HepG2 (cell line): Measurements from ENCODE around the gene ANKRD11. TPM values are rescaled to one million over a fixed set of nuclear protein-coding genes. Genes with fewer than 3 reads are reported as not detected.
A peak's percentile ranks its signal among the peaks of the same experiment; 100 is the strongest.

Experiments used
- CEBPZ ChIP-seq: IDR thresholded peaks from 2 replicates; pipeline ENCODE4 v1.6.1; 2012; ENCODE audit warnings: low read length, improper control_type of control experiment
- FUBP1 ChIP-seq: sonication (generic); formaldehyde crosslinking; IDR thresholded peaks from 2 replicates; pipeline ENCODE4 v1.5.1; 2020; ENCODE audit warnings: missing genetic modification reagents, mild to moderate bottlenecking, borderline replicate concordance
- MIER3 ChIP-seq: IDR thresholded peaks from 2 replicates; pipeline ENCODE4 v1.6.1; 2016; ENCODE audit warnings: missing compliant biosample characterization, borderline replicate concordance
- MXD1 ChIP-seq: sonication (generic); formaldehyde crosslinking; IDR thresholded peaks from 2 replicates; pipeline ENCODE4 v1.4.0; 2020; ENCODE audit warnings: mild to moderate bottlenecking, missing genetic modification reagents
- RFXAP ChIP-seq: sonication (generic); formaldehyde crosslinking; IDR thresholded peaks from 2 replicates; pipeline ENCODE4 v1.4.0; 2020; ENCODE audit warnings: missing genetic modification reagents, borderline replicate concordance
- SOX5 ChIP-seq: IDR thresholded peaks from 2 replicates; pipeline ENCODE4 v1.6.1; 2016; ENCODE audit warnings: borderline replicate concordance
- SSRP1 ChIP-seq: IDR thresholded peaks from 2 replicates; pipeline ENCODE4 v1.6.1; 2016; ENCODE audit warnings: control low read depth
- TBX2 ChIP-seq: sonication (generic); formaldehyde crosslinking; IDR thresholded peaks from 2 replicates; pipeline ENCODE4 v1.5.0; 2020; ENCODE audit warnings: missing genetic modification reagents, mild to moderate bottlenecking, borderline replicate concordance
- TOPORS ChIP-seq: sonication (generic); formaldehyde crosslinking; IDR thresholded peaks from 2 replicates; pipeline ENCODE4 v1.8.0; 2023; ENCODE audit warnings: mild to moderate bottlenecking, missing genetic modification reagents
- ZBTB3 ChIP-seq: sonication (generic); formaldehyde crosslinking; IDR thresholded peaks from 2 replicates; pipeline ENCODE4 v1.4.0; 2020; ENCODE audit warnings: low read depth, mild to moderate bottlenecking, moderate library complexity, missing genetic modification reagents, borderline replicate concordance
- ZBTB43 ChIP-seq: sonication (generic); formaldehyde crosslinking; conservative IDR thresholded peaks from 2 replicates; pipeline ENCODE4 v1.4.0; 2020; ENCODE audit warnings: missing genetic modification reagents
- ZEB1 ChIP-seq: IDR thresholded peaks from 2 replicates; pipeline ENCODE4 v1.6.1; 2012; ENCODE audit warnings: mild to moderate bottlenecking, low read depth, inconsistent platforms; ENCODE audit not compliant: insufficient replicate concordance
- ZFP37 ChIP-seq: sonication (generic); formaldehyde crosslinking; IDR thresholded peaks from 2 replicates; pipeline ENCODE4 v1.4.0; 2020; ENCODE audit warnings: missing genetic modification reagents, borderline replicate concordance
- ZNF207 ChIP-seq: fragments of 450-650 bp; IDR thresholded peaks from 2 replicates; pipeline ENCODE4 v1.6.1; 2016; ENCODE audit warnings: antibody characterized with exemption, borderline replicate concordance
- ZNF225 ChIP-seq: sonication (generic); formaldehyde crosslinking; IDR thresholded peaks from 2 replicates; pipeline ENCODE4 v1.4.0; 2020; ENCODE audit warnings: mild to moderate bottlenecking, missing genetic modification reagents
- ZNF350 ChIP-seq: sonication (generic); formaldehyde crosslinking; IDR thresholded peaks from 2 replicates; pipeline ENCODE4 v1.4.0; 2020; ENCODE audit warnings: mild to moderate bottlenecking, low read depth, missing genetic modification reagents, borderline replicate concordance
- ZNF577 ChIP-seq: sonication (generic); formaldehyde crosslinking; IDR thresholded peaks from 2 replicates; pipeline ENCODE4 v1.4.0; 2020; ENCODE audit warnings: mild to moderate bottlenecking, low read depth, missing genetic modification reagents, borderline replicate concordance
- ZNF605 ChIP-seq: sonication (generic); formaldehyde crosslinking; IDR thresholded peaks from 2 replicates; pipeline ENCODE4 v1.8.0; 2022; ENCODE audit warnings: mild to moderate bottlenecking, missing genetic modification reagents
- ZNF639 ChIP-seq: conservative IDR thresholded peaks from 2 replicates; pipeline ENCODE4 v1.6.1; 2018; ENCODE audit warnings: missing genetic modification reagents
- ZNF746 ChIP-seq: sonication (generic); formaldehyde crosslinking; IDR thresholded peaks from 2 replicates; pipeline ENCODE4 v1.8.0; 2022; ENCODE audit warnings: mild to moderate bottlenecking, missing genetic modification reagents
- ZNF780A ChIP-seq: sonication (generic); formaldehyde crosslinking; IDR thresholded peaks from 2 replicates; pipeline ENCODE4 v1.8.0; 2022; ENCODE audit warnings: mild to moderate bottlenecking, missing genetic modification reagents, moderate library complexity
- polyA plus RNA-seq, 8 experiments: library from polyadenylated mRNA; depleted of rRNA in 3 of 8; stranded (reverse) in 7 of 8; unstranded in 1 of 8; fragments of >200 nt; fragmentation: Illumina TruSeq in 4 of 8; extraction: Trizol in 4 of 8; gene quantifications; 2 replicates each; pipeline versions ENCODE4 v1.2.1 to v1.2.3, GENCODE V29; 2011 to 2016; ENCODE audit warnings: low read depth in 4 of 8, missing spikeins in 1 of 8, mixed read lengths in 1 of 8; ENCODE audit not compliant: insufficient read depth in 1 of 8
- total RNA-seq, 5 experiments: library from RNA; depleted of rRNA; stranded (reverse); fragments of >200 nt; fragmentation: Illumina TruSeq; extraction: Trizol; gene quantifications; 2 replicates each; pipeline ENCODE4 v1.2.3, GENCODE V29; 2016; ENCODE audit warnings: low read depth in 1 of 5

Gene ANKRD11
- total and polyA plus RNA-seq, 2 of the 13 experiments (the other 11 are each of a cell fraction or from before 2014, with no cell fraction given): 21.4 to 38.4 TPM

- TF ChIP-seq CEBPZ (no peak), ZNF746 (no peak), SSRP1 (no peak), ZNF780A (CRISPR knock-in tag) (no peak), ZFP37 (CRISPR knock-in tag) (no peak), TOPORS (CRISPR knock-in tag) (no peak), MIER3 (no peak; the same call in 1 of the 2 replicates), ZNF639 (CRISPR knock-in tag) (no peak), RFXAP (CRISPR knock-in tag) (no peak), ZEB1 (no peak), ZNF350 (peak; percentile 57; the same call in 1 of the 2 replicates), ZBTB43 (CRISPR knock-in tag) (no peak), ZNF605 (peak; percentile 61), MXD1 (CRISPR knock-in tag) (peak; percentile 70), FUBP1 (no peak), ZNF225 (CRISPR knock-in tag) (peak; percentile 45; the same call in 1 of the 2 replicates), ZNF577 (CRISPR knock-in tag) (no peak), ZNF207 (no peak), ZBTB3 (CRISPR knock-in tag) (no peak), TBX2 (CRISPR knock-in tag) (peak; percentile 41; the same call in 1 of the 2 replicates), SOX5 (CRISPR knock-in tag) (no peak)
Observed at GRCh38 chr16:89319886-89320781, 170.2 kb downstream of the ANKRD11 start (continued).
